ENCODE data around the gene LAMC3.

LAMC3 gene

DNA sequence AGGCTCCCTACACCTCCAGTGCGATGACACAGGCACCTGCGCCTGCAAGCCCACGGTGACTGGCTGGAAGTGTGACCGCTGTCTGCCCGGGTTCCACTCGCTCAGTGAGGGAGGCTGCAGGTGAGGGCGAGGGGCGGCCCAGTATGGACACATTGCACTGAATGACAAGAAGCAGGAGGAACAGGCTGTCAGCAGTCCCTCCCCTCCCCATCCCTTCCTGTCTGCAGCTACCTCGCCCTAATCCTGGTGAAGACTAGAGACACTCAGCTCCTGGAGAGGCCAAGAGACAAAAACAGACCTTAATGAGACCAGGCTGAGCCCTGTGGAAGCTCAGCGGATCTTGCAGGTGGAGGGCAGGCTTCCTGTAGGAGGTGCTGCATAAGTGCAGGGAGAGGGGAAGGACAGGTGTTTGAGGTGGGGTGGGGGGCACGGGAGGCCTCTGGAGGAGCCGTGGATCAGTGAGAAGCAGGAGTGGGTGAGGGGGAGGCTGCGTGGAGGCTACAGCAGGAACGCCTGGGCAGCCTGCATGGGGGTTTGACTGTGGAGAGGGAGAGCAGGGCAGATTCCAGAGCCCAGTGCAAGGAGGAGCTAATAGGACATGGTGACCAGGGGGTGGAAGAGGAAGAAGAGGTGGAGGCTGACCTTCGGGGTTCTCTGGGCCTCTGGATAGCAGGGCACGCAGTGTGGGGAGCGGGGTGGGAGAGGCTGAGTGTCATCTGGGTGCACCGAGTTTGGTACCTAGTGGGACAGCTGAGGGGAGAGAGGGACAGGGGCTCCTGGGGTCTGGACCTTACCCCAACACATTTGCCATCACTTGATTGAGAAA lies 30.4 kb downstream of the LAMC3 start:
- TF ChIP-seq, protein P1, sequence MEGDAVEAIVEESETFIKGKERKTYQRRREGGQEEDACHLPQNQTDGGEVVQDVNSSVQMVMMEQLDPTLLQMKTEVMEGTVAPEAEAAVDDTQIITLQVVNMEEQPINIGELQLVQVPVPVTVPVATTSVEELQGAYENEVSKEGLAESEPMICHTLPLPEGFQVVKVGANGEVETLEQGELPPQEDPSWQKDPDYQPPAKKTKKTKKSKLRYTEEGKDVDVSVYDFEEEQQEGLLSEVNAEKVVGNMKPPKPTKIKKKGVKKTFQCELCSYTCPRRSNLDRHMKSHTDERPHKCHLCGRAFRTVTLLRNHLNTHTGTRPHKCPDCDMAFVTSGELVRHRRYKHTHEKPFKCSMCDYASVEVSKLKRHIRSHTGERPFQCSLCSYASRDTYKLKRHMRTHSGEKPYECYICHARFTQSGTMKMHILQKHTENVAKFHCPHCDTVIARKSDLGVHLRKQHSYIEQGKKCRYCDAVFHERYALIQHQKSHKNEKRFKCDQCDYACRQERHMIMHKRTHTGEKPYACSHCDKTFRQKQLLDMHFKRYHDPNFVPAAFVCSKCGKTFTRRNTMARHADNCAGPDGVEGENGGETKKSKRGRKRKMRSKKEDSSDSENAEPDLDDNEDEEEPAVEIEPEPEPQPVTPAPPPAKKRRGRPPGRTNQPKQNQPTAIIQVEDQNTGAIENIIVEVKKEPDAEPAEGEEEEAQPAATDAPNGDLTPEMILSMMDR (IDR thresholded peaks at IDR 0.05) = no peak

GRCh38 chr9:131042666-131043065 lies 33.7 kb downstream of the LAMC3 start:
- TF ChIP-seq, protein P1 (IDR thresholded peaks at IDR 0.05) = no peak

- TF ChIP-seq, protein P1 (IDR thresholded peaks at IDR 0.05) = no peak
These were observed 34.1 kb downstream of the LAMC3 start for GRCh38 chr9:131043087-131043486.

DNA sequence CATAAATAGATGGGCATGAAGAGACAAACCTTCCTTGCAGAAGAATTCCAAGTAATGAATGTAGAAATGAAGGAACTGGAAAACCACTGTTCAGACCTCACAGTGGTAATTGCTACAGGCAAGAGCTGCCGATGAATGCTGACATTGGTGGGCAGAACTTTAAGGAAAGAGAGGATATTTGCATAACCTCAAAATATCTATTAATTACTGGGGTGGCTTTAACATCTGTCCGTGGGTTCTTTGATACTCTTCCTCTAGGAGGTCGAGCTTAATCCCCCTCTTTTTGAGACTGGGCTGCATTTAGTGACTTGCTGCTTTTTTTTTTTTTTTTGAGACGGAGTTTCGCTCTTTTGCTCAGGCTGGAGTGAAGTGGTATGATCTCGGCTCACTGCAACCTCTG lies 34.7 kb downstream of the LAMC3 start:
- TF ChIP-seq, protein P1 (IDR thresholded peaks at IDR 0.05) = no peak

- TF ChIP-seq, protein P1 (IDR thresholded peaks at IDR 0.05) = no peak
These were observed 36.5 kb downstream of the LAMC3 start for GRCh38 chr9:131045300-131046092.

GRCh38 chr9:131046093-131046380 lies 37.1 kb downstream of the LAMC3 start:
- TF ChIP-seq, protein P1 (IDR thresholded peaks at IDR 0.05) = no peak

GRCh38 chr9:131046581-131047202 lies 37.7 kb downstream of the LAMC3 start:
- TF ChIP-seq, protein P1 (IDR thresholded peaks at IDR 0.05) = peak; percentile 96
